Endothelial cell of umbilical vein (primary cell): ENCODE results near the gene TNFRSF19. TPM values are rescaled to one million over a fixed set of nuclear protein-coding genes. Genes with fewer than 3 reads are reported as not detected.

Experiments
- BruUV-seq: library from RNA; stranded (reverse); fragments of 400-500 nt; replicated peaks from 2 replicates; lab custom pipeline; 2021; lab: Mats Ljungman, UMichigan
- CTCF ChIA-PET: fragments of 300-600, 350-600 bp; sonication (Branson Sonifier 250); formaldehyde crosslinking; loops from one replicate; lab custom pipeline; 2021; ENCODE audit warnings: antibody characterized with exemption, inconsistent platforms; lab: Charles Lee
- POLR2A ChIA-PET: fragments of 300-600, 350-600 bp; sonication (Branson Sonifier 250); formaldehyde crosslinking; loops from one replicate; lab custom pipeline; 2021; ENCODE audit warnings: antibody characterized with exemption, inconsistent platforms; lab: Charles Lee
- DNase-seq: peaks from one replicate; pipeline ENCODE4 v3.0.0-alpha.2; 2011; ENCODE audit warnings: low read depth, low spot score
- FAIRE-seq: peaks from 2 replicates; lab custom pipeline; 2011; peaks lifted over from hg19 to GRCh38; lab: Jason Lieb, UNC
- H2AFZ ChIP-seq: 2 replicates; pipeline ENCODE4 v1.6.0; 2012; ENCODE audit warnings: low read depth, low read length, control low read depth, inconsistent platforms
- H3K27ac ChIP-seq: 2 replicates; pipeline ENCODE4 v1.5.1; 2011; ENCODE audit warnings: low read depth, mild to moderate bottlenecking, control low read depth, low read length, moderate library complexity; ENCODE audit not compliant: insufficient read depth
- H3K27me3 ChIP-seq, 2 experiments: 2 replicates each; pipeline versions ENCODE4 v1.6.0 to v1.6.1; 2011; ENCODE audit warnings: low read length in 2 of 2, mixed read lengths in 1 of 2; ENCODE audit not compliant: control insufficient read depth in 2 of 2, insufficient read depth in 2 of 2
- H3K36me3 ChIP-seq, 2 experiments: 2 replicates in 1 of 2; 3 replicates in 1 of 2; pipeline ENCODE4 v1.5.1; 2011; ENCODE audit warnings: low read length in 2 of 2, mild to moderate bottlenecking in 1 of 2, moderate library complexity in 1 of 2; ENCODE audit not compliant: control insufficient read depth in 2 of 2, insufficient read depth in 2 of 2; ENCODE audit errors: extremely low read depth in 1 of 2
- H3K4me1 ChIP-seq: 3 replicates; pipeline ENCODE4 v1.5.1; 2011; ENCODE audit warnings: mild to moderate bottlenecking, low read length; ENCODE audit not compliant: control insufficient read depth, insufficient read depth; ENCODE audit errors: extremely low read depth
- H3K4me2 ChIP-seq: 2 replicates; pipeline ENCODE4 v1.6.1; 2011; ENCODE audit warnings: low read length, control low read depth, mixed read lengths; ENCODE audit not compliant: insufficient read depth
- H3K4me3 ChIP-seq, 3 experiments: fragments of 200-600 bp in 1 of 3; sonication (generic), shearing (Covaris generic) in 1 of 3; replicated peaks in 1 of 3; 2 replicates each; pipeline ENCODE4 v1.5.1; 2011 to 2016; ENCODE audit warnings: control low read depth in 3 of 3, low read length in 3 of 3, mild to moderate bottlenecking in 2 of 3, inconsistent platforms in 1 of 3, low read depth in 1 of 3, moderate library complexity in 1 of 3; ENCODE audit not compliant: insufficient read depth in 1 of 3
- H3K79me2 ChIP-seq: 2 replicates; pipeline ENCODE4 v1.6.0; 2012; ENCODE audit warnings: low read length, inconsistent platforms; ENCODE audit not compliant: control insufficient read depth, insufficient read depth
- H3K9ac ChIP-seq: replicated peaks from 2 replicates; pipeline ENCODE3; 2011; ENCODE audit warnings: low read length, control low read depth; ENCODE audit not compliant: insufficient read depth; ENCODE audit errors: extremely low read depth
- H3K9me1 ChIP-seq: replicated peaks from 3 replicates; pipeline ENCODE4 v1.6.0; 2011; ENCODE audit warnings: mild to moderate bottlenecking, low read length; ENCODE audit not compliant: control insufficient read depth, insufficient read depth; ENCODE audit errors: extremely low read depth
- H3K9me3 ChIP-seq: replicated peaks from 2 replicates; pipeline ENCODE4 v1.5.1; 2012; ENCODE audit warnings: low read length, inconsistent platforms; ENCODE audit not compliant: control insufficient read depth, insufficient read depth
- H4K20me1 ChIP-seq: replicated peaks from 2 replicates; pipeline ENCODE3; 2011; ENCODE audit warnings: mild to moderate bottlenecking, low read length; ENCODE audit not compliant: control insufficient read depth, insufficient read depth; ENCODE audit errors: extremely low read depth
- EZH2 ChIP-seq: IDR thresholded peaks from 2 replicates; pipeline ENCODE4 v1.6.1; 2012; ENCODE audit warnings: borderline replicate concordance, low read depth, mild to moderate bottlenecking, moderate library complexity, low read length, inconsistent platforms; ENCODE audit not compliant: severe bottlenecking
- FOS ChIP-seq: IDR thresholded peaks from 2 replicates; pipeline ENCODE4 v1.6.1; 2011; ENCODE audit warnings: mild to moderate bottlenecking, low read length, moderate library complexity, borderline replicate concordance; ENCODE audit not compliant: insufficient read depth
- GATA2 ChIP-seq: IDR thresholded peaks from 2 replicates; pipeline ENCODE4 v1.7.0; 2011; ENCODE audit warnings: low read depth, mild to moderate bottlenecking, moderate library complexity, mixed read lengths, low read length; ENCODE audit not compliant: insufficient read length, insufficient read depth
- JUN ChIP-seq: IDR thresholded peaks from 2 replicates; pipeline ENCODE4 v1.6.1; 2011; ENCODE audit warnings: borderline replicate concordance, low read depth; ENCODE audit not compliant: insufficient read length, insufficient read depth
- MAX ChIP-seq: IDR thresholded peaks from 2 replicates; pipeline ENCODE4 v1.6.1; 2011; ENCODE audit not compliant: insufficient read depth, insufficient read length
- MYC ChIP-seq: IDR thresholded peaks from one replicate; pipeline ENCODE4 v1.6.1; 2011; ENCODE audit warnings: mild to moderate bottlenecking, low read depth, low read length
- POLR2A ChIP-seq: IDR thresholded peaks from 2 replicates; pipeline ENCODE4 v1.6.1; 2012; ENCODE audit warnings: low read depth, mild to moderate bottlenecking, control low read depth, low read length
- POLR2AphosphoS5 ChIP-seq: IDR thresholded peaks from 2 replicates; pipeline ENCODE4 v1.6.1; 2012; ENCODE audit warnings: low read depth, mild to moderate bottlenecking, control low read depth, low read length, moderate library complexity; ENCODE audit not compliant: insufficient read depth
- dilution Hi-C: fragments of 300-500 bp; cut with MboI; formaldehyde crosslinking; loops from one replicate; pipeline ENCODE4 v1.15.0; 2019; ENCODE audit warnings: low sequenced_read_pairs; ENCODE audit not compliant: extremely low pct_ligation_motif_present
- intact Hi-C: fragments of 100-400 bp; cut with micrococcal nuclease; formaldehyde crosslinking; loops from one replicate; pipeline ENCODE4 v1.10.0; 2022
- polyA plus RNA-seq, 4 experiments: library from polyadenylated mRNA; depleted of rRNA in 3 of 4; stranded (reverse) in 3 of 4; unstranded in 1 of 4; fragments of >200 nt; gene quantifications; 2 replicates each; pipeline versions ENCODE4 v1.2.1 to v1.2.3, GENCODE V29; 2011 to 2012; ENCODE audit warnings: missing spikeins in 1 of 4
- total RNA-seq: library from RNA; stranded (reverse); gene quantifications from 2 replicates; pipeline ENCODE4 v1.2.3, GENCODE V29; 2021
- TF ChIP-seq, protein P1 (sequence below), 2 donors: IDR thresholded peaks; 1 replicate in 1 of 2; 2 replicates in 1 of 2; pipeline ENCODE4 v1.5.1; 2011; ENCODE audit warnings: low read length in 2 of 2, mild to moderate bottlenecking in 2 of 2, moderate library complexity in 2 of 2, control low read depth in 1 of 2, inconsistent platforms in 1 of 2, low read depth in 1 of 2; ENCODE audit not compliant: insufficient read depth in 1 of 2; ENCODE audit errors: extremely low read depth in 1 of 2

TNFRSF19 gene
- total and polyA plus RNA-seq, 2 donors (not counting 3 experiments of a cell fraction or from before 2014, with no cell fraction given): 0.23 to 0.29 TPM

DNA sequence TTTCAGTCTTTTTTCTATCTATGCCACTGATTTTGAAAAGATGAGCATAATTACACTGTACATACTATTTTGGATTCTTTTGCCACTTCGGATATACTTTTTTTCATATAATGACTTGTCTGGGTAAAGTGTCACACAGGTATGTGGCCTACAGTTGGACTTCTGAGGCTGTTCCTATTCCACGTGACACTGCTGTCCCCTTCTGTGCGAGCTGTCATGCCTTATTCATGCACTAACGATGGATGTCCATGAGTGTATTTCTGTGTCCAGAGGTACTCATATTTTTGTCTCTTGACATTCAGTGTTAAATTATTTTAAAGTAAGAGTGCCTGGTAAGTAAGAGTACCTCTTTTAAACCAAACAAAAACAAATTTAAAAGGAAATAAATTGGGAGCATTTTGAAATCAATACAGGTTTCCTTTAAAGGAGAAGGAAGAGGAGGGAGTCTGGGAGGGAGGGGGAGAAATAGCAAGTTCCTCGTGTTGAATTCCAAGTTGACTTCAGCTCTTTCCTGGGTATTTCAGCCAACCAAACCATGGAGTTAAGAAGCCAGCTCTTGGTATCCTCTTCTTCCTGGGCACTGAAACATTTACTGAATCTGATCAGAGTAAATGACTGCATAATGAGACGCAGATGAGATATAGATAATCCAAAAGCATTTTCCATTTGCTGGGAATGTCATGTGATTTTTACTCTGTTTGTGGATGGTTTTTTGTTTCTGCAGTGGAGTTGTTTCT is 61.3 kb downstream of the TNFRSF19 start:
- no peaks in the 10 kb centered on the region for H3K27me3 ChIP-seq
- ChIA-PET POLR2A (no interaction called here), CTCF (no interaction called here)
- no peak overlapping the region for H3K4me2 ChIP-seq
- no peaks in the 10 kb centered on the region for H3K79me2 ChIP-seq
- H2AFZ ChIP-seq: no peak overlapping the region
- no peaks in the 10 kb centered on the region for H4K20me1 ChIP-seq
- no peaks in the 10 kb centered on the region for H3K9me1 ChIP-seq
- intact Hi-C loops (no loop called here), dilution Hi-C loops (no loop called here)
- no peak overlapping the region for H3K9ac ChIP-seq
- TF ChIP-seq, protein P1, sequence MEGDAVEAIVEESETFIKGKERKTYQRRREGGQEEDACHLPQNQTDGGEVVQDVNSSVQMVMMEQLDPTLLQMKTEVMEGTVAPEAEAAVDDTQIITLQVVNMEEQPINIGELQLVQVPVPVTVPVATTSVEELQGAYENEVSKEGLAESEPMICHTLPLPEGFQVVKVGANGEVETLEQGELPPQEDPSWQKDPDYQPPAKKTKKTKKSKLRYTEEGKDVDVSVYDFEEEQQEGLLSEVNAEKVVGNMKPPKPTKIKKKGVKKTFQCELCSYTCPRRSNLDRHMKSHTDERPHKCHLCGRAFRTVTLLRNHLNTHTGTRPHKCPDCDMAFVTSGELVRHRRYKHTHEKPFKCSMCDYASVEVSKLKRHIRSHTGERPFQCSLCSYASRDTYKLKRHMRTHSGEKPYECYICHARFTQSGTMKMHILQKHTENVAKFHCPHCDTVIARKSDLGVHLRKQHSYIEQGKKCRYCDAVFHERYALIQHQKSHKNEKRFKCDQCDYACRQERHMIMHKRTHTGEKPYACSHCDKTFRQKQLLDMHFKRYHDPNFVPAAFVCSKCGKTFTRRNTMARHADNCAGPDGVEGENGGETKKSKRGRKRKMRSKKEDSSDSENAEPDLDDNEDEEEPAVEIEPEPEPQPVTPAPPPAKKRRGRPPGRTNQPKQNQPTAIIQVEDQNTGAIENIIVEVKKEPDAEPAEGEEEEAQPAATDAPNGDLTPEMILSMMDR (IDR thresholded peaks at IDR 0.05; ENCODE audit: extremely low read depth in 1 of 2, insufficient read depth in 1 of 2, low read depth in 1 of 2, low read length in 2 of 2): no peak
- TF ChIP-seq GATA2 (no peak), FOS (no peak), MAX (no peak), POLR2AphosphoS5 (no peak), EZH2 (no peak), MYC (no peak), POLR2A (no peak), JUN (no peak)
- H3K4me1 ChIP-seq: no peaks in the 10 kb centered on the region
- FAIRE-seq (peak; percentile 4), DNase-seq (no peak)
- H3K9me3 ChIP-seq: no peaks in the 10 kb centered on the region
- no peaks in the 10 kb centered on the region for H3K36me3 ChIP-seq
- no peak overlapping the region for H3K4me3 ChIP-seq
- no peak overlapping the region for H3K27ac ChIP-seq
- no TSS peak for BruUV-seq
